ENCODE data around the gene PDE11A.

PDE11A gene

GRCh38 chr2:177705511-177706173 lies 366.9 kb downstream of the PDE11A start:
- in situ Hi-C loops (cut with HindIII; ENCODE audit: low sequenced_read_pairs): no loop called here
- no peak overlapping the region for H3K4me3 ChIP-seq (ENCODE audit: low read depth, low read length)
- TF ChIP-seq, protein P1, sequence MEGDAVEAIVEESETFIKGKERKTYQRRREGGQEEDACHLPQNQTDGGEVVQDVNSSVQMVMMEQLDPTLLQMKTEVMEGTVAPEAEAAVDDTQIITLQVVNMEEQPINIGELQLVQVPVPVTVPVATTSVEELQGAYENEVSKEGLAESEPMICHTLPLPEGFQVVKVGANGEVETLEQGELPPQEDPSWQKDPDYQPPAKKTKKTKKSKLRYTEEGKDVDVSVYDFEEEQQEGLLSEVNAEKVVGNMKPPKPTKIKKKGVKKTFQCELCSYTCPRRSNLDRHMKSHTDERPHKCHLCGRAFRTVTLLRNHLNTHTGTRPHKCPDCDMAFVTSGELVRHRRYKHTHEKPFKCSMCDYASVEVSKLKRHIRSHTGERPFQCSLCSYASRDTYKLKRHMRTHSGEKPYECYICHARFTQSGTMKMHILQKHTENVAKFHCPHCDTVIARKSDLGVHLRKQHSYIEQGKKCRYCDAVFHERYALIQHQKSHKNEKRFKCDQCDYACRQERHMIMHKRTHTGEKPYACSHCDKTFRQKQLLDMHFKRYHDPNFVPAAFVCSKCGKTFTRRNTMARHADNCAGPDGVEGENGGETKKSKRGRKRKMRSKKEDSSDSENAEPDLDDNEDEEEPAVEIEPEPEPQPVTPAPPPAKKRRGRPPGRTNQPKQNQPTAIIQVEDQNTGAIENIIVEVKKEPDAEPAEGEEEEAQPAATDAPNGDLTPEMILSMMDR (IDR thresholded peaks at IDR 0.05; ENCODE audit: low read depth, low read length): no peak
- no peak for DNase-seq (ENCODE audit: low read depth, low spot score)

DNA sequence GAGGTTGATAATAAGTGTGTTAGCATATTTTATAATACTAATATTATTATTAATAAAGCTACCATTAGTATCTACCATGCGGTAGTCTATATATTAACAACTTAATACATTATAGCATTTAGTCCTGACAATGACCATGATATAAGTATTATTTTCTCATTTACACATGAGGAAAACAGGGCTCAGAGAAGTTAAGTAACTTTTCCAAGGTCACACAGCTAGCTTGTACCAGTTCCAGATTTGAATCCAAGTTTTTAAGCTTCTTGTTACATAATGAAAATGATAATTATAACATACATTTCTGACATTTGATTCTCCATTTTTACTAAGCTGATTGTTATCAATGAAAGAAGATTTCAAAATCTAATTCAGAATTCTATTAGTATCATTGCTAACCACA lies 369.4 kb downstream of the PDE11A start:
- TF ChIP-seq, protein P1 (IDR thresholded peaks at IDR 0.05; ENCODE audit: low read depth, low read length): no peak
- no peak overlapping the region for H3K4me3 ChIP-seq (ENCODE audit: low read depth, low read length)
- in situ Hi-C loops (cut with HindIII; ENCODE audit: low sequenced_read_pairs): no loop called here
- DNase-seq (ENCODE audit: low read depth, low spot score): no peak

- TF ChIP-seq, protein P1 (IDR thresholded peaks at IDR 0.05; ENCODE audit: low read depth, low read length): no peak
- in situ Hi-C loops (cut with HindIII; ENCODE audit: low sequenced_read_pairs): no loop called here
- H3K4me3 ChIP-seq (ENCODE audit: low read depth, low read length): no peak overlapping the region
- no peak for DNase-seq (ENCODE audit: low read depth, low spot score)
Observed at GRCh38 chr2:177698281-177698680, 374.3 kb downstream of the PDE11A start.

DNA sequence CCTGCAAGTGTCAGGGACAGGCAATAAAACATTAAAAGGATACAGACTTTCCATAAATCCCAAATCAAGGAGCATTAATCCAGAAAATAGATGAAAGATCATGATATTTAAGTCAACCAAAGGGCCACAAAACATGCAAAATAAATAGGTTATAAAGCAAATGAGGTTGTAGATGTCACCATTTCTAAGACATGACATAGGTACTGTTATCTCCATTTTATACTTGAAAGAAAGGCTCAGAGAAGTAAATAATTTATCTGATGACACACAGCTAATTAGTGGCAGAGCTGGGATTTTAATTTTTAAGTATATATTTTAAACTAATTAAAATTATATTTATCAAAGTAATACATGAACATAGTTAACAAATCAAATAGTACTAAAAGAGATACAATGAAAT lies 378.2 kb downstream of the PDE11A start:
- TF ChIP-seq, protein P1 (IDR thresholded peaks at IDR 0.05; ENCODE audit: low read depth, low read length): no peak
- in situ Hi-C loops (cut with HindIII; ENCODE audit: low sequenced_read_pairs): no loop called here
- no peak overlapping the region for H3K4me3 ChIP-seq (ENCODE audit: low read depth, low read length)
- no peak for DNase-seq (ENCODE audit: low read depth, low spot score)

DNA sequence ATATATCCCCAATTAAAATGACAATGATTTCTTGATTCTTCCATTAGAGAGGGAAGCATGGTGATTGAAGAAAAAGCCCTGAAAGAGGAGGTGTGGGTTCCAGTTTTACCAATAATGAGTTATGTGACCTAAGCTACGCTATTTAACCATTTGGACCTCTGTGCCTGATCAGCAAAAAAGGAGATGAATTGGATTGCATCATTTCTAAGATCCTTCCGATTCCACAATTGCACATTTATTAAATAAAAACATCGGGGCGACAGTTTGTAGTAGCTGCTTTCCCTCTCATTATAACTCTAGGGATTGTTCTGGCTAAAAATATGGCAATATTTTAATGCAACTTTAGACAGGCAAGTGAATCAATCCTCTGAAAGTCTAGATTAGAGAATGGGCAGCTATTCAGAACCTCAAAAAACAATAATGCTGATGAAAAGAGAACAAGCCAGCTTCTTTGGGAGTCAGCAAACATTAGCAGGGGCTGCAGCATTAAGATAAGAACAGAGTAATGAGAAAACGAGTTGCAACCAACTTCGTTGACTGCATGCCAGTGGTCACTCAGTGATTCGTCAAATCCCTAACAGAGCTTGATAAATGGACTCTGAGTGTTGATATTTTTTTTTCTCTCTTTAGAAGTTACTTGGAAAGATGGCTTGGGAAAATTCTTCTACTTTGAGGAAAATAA lies 378.8 kb downstream of the PDE11A start:
- TF ChIP-seq, protein P1 (IDR thresholded peaks at IDR 0.05; ENCODE audit: low read depth, low read length): no peak
- in situ Hi-C loops (cut with HindIII; ENCODE audit: low sequenced_read_pairs): no loop called here
- DNase-seq (ENCODE audit: low read depth, low spot score): no peak
- no peak overlapping the region for H3K4me3 ChIP-seq (ENCODE audit: low read depth, low read length)

DNA sequence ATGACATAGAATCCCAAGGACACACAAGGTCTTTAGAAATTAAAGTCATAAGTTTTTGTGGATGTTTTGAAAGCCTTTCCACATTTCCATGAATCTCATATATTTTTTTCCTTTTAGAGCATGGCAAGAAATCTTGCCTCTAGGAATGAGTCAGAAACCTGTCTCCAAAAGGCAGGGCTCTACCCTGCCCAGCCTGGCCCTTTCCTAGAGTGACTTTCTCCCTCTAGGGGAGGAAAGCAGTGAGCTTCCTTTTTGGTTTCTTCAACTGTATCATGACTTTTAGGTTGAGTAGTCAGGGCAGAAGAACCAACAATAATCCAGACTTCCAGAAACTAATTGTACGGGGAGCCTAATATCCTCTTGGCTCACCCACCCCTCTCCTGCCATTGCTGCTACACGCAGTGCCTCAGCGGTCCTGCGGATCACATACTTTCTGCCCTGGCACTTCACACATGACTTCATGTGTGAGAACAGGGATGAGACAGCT lies 379.8 kb downstream of the PDE11A start:
- DNase-seq (ENCODE audit: low read depth, low spot score): no peak
- TF ChIP-seq, protein P1 (IDR thresholded peaks at IDR 0.05; ENCODE audit: low read depth, low read length): no peak
- no peak overlapping the region for H3K4me3 ChIP-seq (ENCODE audit: low read depth, low read length)
- in situ Hi-C loops (cut with HindIII; ENCODE audit: low sequenced_read_pairs): no loop called here

Data from astrocyte of the spinal cord (primary cell).